Fibroblast of villous mesenchyme (primary cell): ENCODE data around the gene KAZALD1. TPM values are rescaled to one million over a fixed set of nuclear protein-coding genes. Genes with fewer than 3 reads are reported as not detected.

Source experiments
- DNase-seq: peaks from one replicate; pipeline ENCODE4 v3.0.0-alpha.2; 2010; ENCODE audit warnings: low read depth
- H3K4me3 ChIP-seq: 2 replicates; pipeline ENCODE4 v1.5.1; 2011; ENCODE audit warnings: low read depth, mild to moderate bottlenecking, low read length
- CTCF ChIP-seq: IDR thresholded peaks from 2 replicates; pipeline ENCODE4 v1.5.1; 2012; ENCODE audit warnings: low read depth, mild to moderate bottlenecking, low read length; ENCODE audit not compliant: insufficient read depth
- total RNA-seq: library from RNA; depleted of rRNA; stranded (reverse); fragments of >200 nt; gene quantifications from 2 replicates; pipeline ENCODE4 v1.2.3, GENCODE V29; 2012

Gene KAZALD1
- total RNA-seq, 1 donor = 9.1 TPM

GRCh38 chr10:101073631-101074030, 11.8 kb downstream of the KAZALD1 start:
- DNase-seq = no peak
- H3K4me3 ChIP-seq = no peak overlapping the region
- TF ChIP-seq CTCF = no peak

- DNase-seq = no peak
- H3K4me3 ChIP-seq = no peak overlapping the region
- TF ChIP-seq CTCF = no peak
Measured at GRCh38 chr10:101075775-101076174, 14.0 kb downstream of the KAZALD1 start.

- no peak for DNase-seq
- TF ChIP-seq CTCF = no peak
- H3K4me3 ChIP-seq = no peak overlapping the region
Measured at GRCh38 chr10:101076630-101077029, 14.8 kb downstream of the KAZALD1 start.

GRCh38 chr10:101079874-101080273, 18.1 kb downstream of the KAZALD1 start:
- no peak for TF ChIP-seq CTCF
- no peak for DNase-seq
- H3K4me3 ChIP-seq = no peak overlapping the region

- no peak for TF ChIP-seq CTCF
- H3K4me3 ChIP-seq = no peak overlapping the region
- DNase-seq = peak; percentile 42
Measured at GRCh38 chr10:101080933-101081931, 19.4 kb downstream of the KAZALD1 start.

GRCh38 chr10:101085846-101086245, 24.1 kb downstream of the KAZALD1 start:
- TF ChIP-seq CTCF = no peak
- no peak overlapping the region for H3K4me3 ChIP-seq
- DNase-seq = no peak
